H1 (cell line): Measurements from ENCODE around the gene GRAPL. TPM values are rescaled to one million over a fixed set of nuclear protein-coding genes. Genes with fewer than 3 reads are reported as not detected.
"Not testable (repeated sequence)": the region's sequence is repeated elsewhere in the genome, so short reads cannot be mapped to it uniquely, and the experiment has no call there.

Experiments used
- CTCF ChIA-PET: fragments of 300-600 bp; sonication (Branson Sonifier 250); formaldehyde crosslinking; loops from one replicate; lab custom pipeline; 2021; ENCODE audit not compliant: partially characterized antibody; lab: Charles Lee
- POLR2A ChIA-PET: fragments of 300-600 bp; sonication (Branson Sonifier 250); formaldehyde crosslinking; loops from one replicate; lab custom pipeline; 2021; ENCODE audit warnings: inconsistent platforms; ENCODE audit not compliant: partially characterized antibody; lab: Charles Lee
- DNase-seq, 2 experiments: peaks; one replicate each; pipeline versions ENCODE4 v3.0.0 to v3.0.0-alpha.2; 2010 to 2022; ENCODE audit warnings: low spot score in 2 of 2, low read depth in 1 of 2, mixed read lengths in 1 of 2
- FAIRE-seq: peaks from 2 replicates; lab custom pipeline; 2011; peaks lifted over from hg19 to GRCh38; lab: Jason Lieb, UNC
- H2AFZ ChIP-seq: 2 replicates; pipeline ENCODE4 v1.8.1; 2012; ENCODE audit warnings: low read length, inconsistent platforms
- H2AK5ac ChIP-seq: 2 replicates; pipeline ENCODE4 v1.6.1; 2013; ENCODE audit warnings: low read depth, low read length
- H2BK120ac ChIP-seq: replicated peaks from 2 replicates; pipeline ENCODE3; 2013; ENCODE audit warnings: low read depth, low read length, inconsistent platforms
- H2BK12ac ChIP-seq: 2 replicates; pipeline ENCODE4 v1.6.1; 2013; ENCODE audit warnings: low read depth, low read length
- H2BK15ac ChIP-seq: 2 replicates; pipeline ENCODE4 v1.6.1; 2013; ENCODE audit warnings: low read length
- H2BK20ac ChIP-seq: 2 replicates; pipeline ENCODE4 v1.6.1; 2013; ENCODE audit warnings: low read length
- H2BK5ac ChIP-seq: 2 replicates; pipeline ENCODE4 v1.6.1; 2013; ENCODE audit warnings: low read depth, low read length
- H3K14ac ChIP-seq: 2 replicates; pipeline ENCODE4 v1.6.1; 2013; ENCODE audit warnings: inconsistent platforms; ENCODE audit not compliant: insufficient read length
- H3K18ac ChIP-seq: 2 replicates; pipeline ENCODE4 v1.6.1; 2013; ENCODE audit warnings: low read length; ENCODE audit errors: extremely low read depth
- H3K23ac ChIP-seq: 2 replicates; pipeline ENCODE4 v1.6.1; 2013; ENCODE audit warnings: inconsistent platforms; ENCODE audit not compliant: insufficient read length
- H3K23me2 ChIP-seq: 2 replicates; pipeline ENCODE4 v1.6.1; 2013; ENCODE audit warnings: low read depth, low read length
- H3K27ac ChIP-seq: 2 replicates; pipeline ENCODE4 v1.6.1; 2011; ENCODE audit warnings: low read depth, low read length, inconsistent platforms
- H3K27me3 ChIP-seq, 4 experiments: replicated peaks in 1 of 4; 1 replicate in 1 of 4; 2 replicates in 3 of 4; pipeline versions ENCODE4 v1.6.1 to v1.8.1; 2011 to 2013; ENCODE audit warnings: low read length in 3 of 4, mild to moderate bottlenecking in 3 of 4, inconsistent platforms in 2 of 4, mixed read lengths in 2 of 4, moderate library complexity in 1 of 4; ENCODE audit not compliant: control insufficient read depth in 3 of 4, insufficient read depth in 3 of 4; ENCODE audit errors: extremely low read depth in 1 of 4
- H3K36me3 ChIP-seq, 4 experiments: 2 replicates each; pipeline versions ENCODE4 v1.6.1 to v1.8.1; 2011 to 2013; ENCODE audit warnings: mild to moderate bottlenecking in 4 of 4, low read length in 3 of 4, moderate library complexity in 2 of 4, control low read depth in 1 of 4, inconsistent platforms in 1 of 4; ENCODE audit not compliant: insufficient read depth in 4 of 4, control insufficient read depth in 2 of 4
- H3K4ac ChIP-seq: replicated peaks from 2 replicates; pipeline ENCODE3; 2013; ENCODE audit warnings: low read length, low read depth, mixed read lengths, inconsistent platforms; ENCODE audit not compliant: insufficient read length
- H3K4me1 ChIP-seq, 4 experiments: replicated peaks in 1 of 4; 1 replicate in 1 of 4; 2 replicates in 3 of 4; pipeline versions ENCODE4 v1.6.1 to v1.8.1; 2011 to 2013; ENCODE audit warnings: low read length in 3 of 4, inconsistent platforms in 2 of 4, mixed read lengths in 1 of 4; ENCODE audit not compliant: insufficient read depth in 4 of 4, control insufficient read depth in 3 of 4
- H3K4me2 ChIP-seq, 2 experiments: 2 replicates each; pipeline versions ENCODE4 v1.6.1 to v1.8.1; 2011 to 2013; ENCODE audit warnings: low read depth in 2 of 2, low read length in 2 of 2, control low read depth in 1 of 2, inconsistent platforms in 1 of 2, mild to moderate bottlenecking in 1 of 2; ENCODE audit not compliant: insufficient read depth in 1 of 2
- H3K4me3 ChIP-seq, 4 experiments: fragments of 200-600, 300-600 bp in 1 of 4; sonication (generic), shearing (Covaris generic), sonication (Bioruptor Twin) in 1 of 4; 2 replicates each; pipeline versions ENCODE4 v1.5.1 to v1.8.1; 2011 to 2016; ENCODE audit warnings: low read length in 4 of 4, low read depth in 3 of 4, control low read depth in 2 of 4, inconsistent platforms in 2 of 4, mild to moderate bottlenecking in 2 of 4, mixed read lengths in 1 of 4, moderate library complexity in 1 of 4; ENCODE audit not compliant: insufficient read depth in 2 of 4; ENCODE audit errors: extremely low read depth in 1 of 4
- H3K56ac ChIP-seq: replicated peaks from 2 replicates; pipeline ENCODE3; 2013; ENCODE audit warnings: low read depth, mild to moderate bottlenecking, mixed read lengths, low read length, inconsistent platforms; ENCODE audit not compliant: insufficient read length
- H3K79me1 ChIP-seq: 2 replicates; pipeline ENCODE4 v1.6.1; 2013; ENCODE audit warnings: low read depth, low read length, control low read depth
- H3K79me2 ChIP-seq, 2 experiments: 2 replicates each; pipeline versions ENCODE4 v1.6.1 to v1.8.1; 2012 to 2013; ENCODE audit warnings: low read length in 2 of 2, mild to moderate bottlenecking in 2 of 2, inconsistent platforms in 1 of 2; ENCODE audit not compliant: insufficient read depth in 2 of 2, control insufficient read depth in 1 of 2
- H3K9ac ChIP-seq, 4 experiments: replicated peaks in 1 of 4; 1 replicate in 1 of 4; 2 replicates in 3 of 4; pipeline versions ENCODE4 v1.6.1 to v1.8.1; 2011 to 2013; ENCODE audit warnings: low read depth in 3 of 4, low read length in 3 of 4, control low read depth in 2 of 4, mild to moderate bottlenecking in 2 of 4, moderate library complexity in 2 of 4, inconsistent platforms in 1 of 4; ENCODE audit errors: extremely low read depth in 1 of 4
- H3K9me3 ChIP-seq, 2 experiments: 2 replicates each; pipeline versions ENCODE4 v1.6.1 to v1.8.1; 2012 to 2013; ENCODE audit warnings: mild to moderate bottlenecking in 2 of 2, moderate library complexity in 2 of 2, control low read depth in 1 of 2, inconsistent platforms in 1 of 2, low read depth in 1 of 2, low read length in 1 of 2, mixed read lengths in 1 of 2; ENCODE audit not compliant: insufficient read depth in 2 of 2
- H4K20me1 ChIP-seq, 2 experiments: replicated peaks in 1 of 2; 2 replicates each; pipeline versions ENCODE3 to v1.8.1; 2011 to 2013; ENCODE audit warnings: inconsistent platforms in 2 of 2, low read length in 2 of 2, mild to moderate bottlenecking in 1 of 2; ENCODE audit not compliant: insufficient read depth in 2 of 2, control insufficient read depth in 1 of 2
- H4K5ac ChIP-seq: 2 replicates; pipeline ENCODE4 v1.6.1; 2013; ENCODE audit warnings: low read length, low read depth, mixed read lengths, inconsistent platforms; ENCODE audit not compliant: insufficient read length
- H4K8ac ChIP-seq: 2 replicates; pipeline ENCODE4 v1.8.0; 2013; ENCODE audit warnings: mild to moderate bottlenecking, moderate library complexity, low read length, inconsistent platforms; ENCODE audit not compliant: insufficient read depth; ENCODE audit errors: extremely low read depth
- H4K91ac ChIP-seq: replicated peaks from 2 replicates; pipeline ENCODE3; 2013; ENCODE audit warnings: low read length, mixed read lengths, inconsistent platforms; ENCODE audit not compliant: insufficient read length
- WGBS, 2 experiments: shearing (Covaris generic) in 1 of 2; methylation state at CpG; one replicate each; pipeline versions ENCODE4 v1.1.6 to v1.1.7; 2013 to 2015; ENCODE audit warnings: low lambda C conversion rate in 2 of 2, mixed read lengths in 2 of 2, inconsistent platforms in 1 of 2, low coverage in 1 of 2, missing lambda C conversion rate in 1 of 2; ENCODE audit not compliant: insufficient replicate concordance in 2 of 2, insufficient coverage in 1 of 2, insufficient read length in 1 of 2; ENCODE audit errors: extremely low coverage in 1 of 2, missing lambda C conversion rate in 1 of 2; 5-methylcytosine and 5-hydroxymethylcytosine counted together
- polyA plus RNA-seq, 7 experiments: library from polyadenylated mRNA; depleted of rRNA in 3 of 7; stranded (reverse) in 5 of 7; unstranded in 2 of 7; fragments of >200 nt in 5 of 7; fragments of 200-250 nt in 2 of 7; gene quantifications; 1 replicate in 5 of 7; 2 replicates in 1 of 7; 4 replicates in 1 of 7; pipeline versions ENCODE4 v1.2.1 to v1.2.3, GENCODE V29; 2011 to 2013; ENCODE audit warnings: missing spikeins in 2 of 7, mixed read lengths in 2 of 7
- total RNA-seq: library from RNA; stranded (reverse); fragmentation: NEBNext Ultra II Directional; extraction: Animal tissue kit (Norgen Biotek cat#: 25700); gene quantifications from 2 replicates; pipeline ENCODE4 v1.2.1, GENCODE V29; 2021

GRAPL gene
- total and polyA plus RNA-seq, 2 of the 8 experiments (the other 6 are each of a cell fraction or from before 2014, with no cell fraction given) = 0.15 TPM; not detected in 1

GRCh38 chr17:19137959-19138358 lies 10.6 kb downstream of the GRAPL start:
- H2BK120ac ChIP-seq, H3K23me2 ChIP-seq, H3K18ac ChIP-seq, H3K4ac ChIP-seq, H3K36me3 ChIP-seq, H4K5ac ChIP-seq, H3K9me3 ChIP-seq, H3K27me3 ChIP-seq, H3K27ac ChIP-seq, DNase-seq, H3K9ac ChIP-seq, H4K20me1 ChIP-seq, H2AK5ac ChIP-seq, H2BK5ac ChIP-seq, H4K91ac ChIP-seq, H2BK15ac ChIP-seq, H3K23ac ChIP-seq, FAIRE-seq, H3K4me3 ChIP-seq, H3K56ac ChIP-seq, H2BK20ac ChIP-seq, CTCF ChIA-PET, H3K14ac ChIP-seq, H3K4me2 ChIP-seq, H3K79me1 ChIP-seq, H3K79me2 ChIP-seq, H2BK12ac ChIP-seq, H3K4me1 ChIP-seq, H4K8ac ChIP-seq, POLR2A ChIA-PET, H2AFZ ChIP-seq: not testable (repeated sequence)
- no CpG with 5 or more reads among the region's 6 CpGs for WGBS, 2 experiments

GRCh38 chr17:19141366-19142155 lies 14.2 kb downstream of the GRAPL start:
- H4K5ac ChIP-seq, H3K4ac ChIP-seq, H2BK5ac ChIP-seq, H3K4me1 ChIP-seq, H3K23me2 ChIP-seq, H2BK20ac ChIP-seq, POLR2A ChIA-PET, H2BK12ac ChIP-seq, H3K27me3 ChIP-seq, H2AFZ ChIP-seq, H3K36me3 ChIP-seq, H3K4me2 ChIP-seq, H2BK120ac ChIP-seq, H3K9ac ChIP-seq, H4K20me1 ChIP-seq, CTCF ChIA-PET, H3K23ac ChIP-seq, H3K56ac ChIP-seq, H4K91ac ChIP-seq, H3K4me3 ChIP-seq, H3K9me3 ChIP-seq, H3K14ac ChIP-seq, H2AK5ac ChIP-seq, H3K18ac ChIP-seq, H3K79me2 ChIP-seq, H3K79me1 ChIP-seq, H2BK15ac ChIP-seq, H3K27ac ChIP-seq, H4K8ac ChIP-seq: not testable (repeated sequence)
- 73% methylated on average over 3 of the region's 30 CpGs; no CpG with 5 or more reads in 1 of the 2 experiments for WGBS, 2 experiments
- FAIRE-seq = peak; percentile 72
- peak in 1 of 2 experiments; percentile 46 for DNase-seq
